Measurements from ENCODE around the gene PRPF6. TPM values are rescaled to one million over a fixed set of nuclear protein-coding genes. Genes with fewer than 3 reads are reported as not detected.
A peak's percentile ranks its signal among the peaks of the same experiment; 100 is the strongest.

The PRPF6 gene
- total RNA-seq, 6 donors from 2014 or later: 60.5 to 113 (median 68.0) TPM

GRCh38 chr20:64077094-64077493, 96.2 kb downstream of the PRPF6 start:
- WGBS, 2 donors: 74% methylated on average over 8 of the region's 8 CpGs; no CpG with 5 or more reads in 1 of the 2 donors
- peak in 1 of 2 donors; percentile 48 for DNase-seq
- H3K9me3 ChIP-seq: no peaks in the 10 kb centered on the region
- peak in 1 of 4 donors; percentile 10 for TF ChIP-seq POLR2A (IDR thresholded peaks at IDR 0.05)
- TF ChIP-seq POLR2AphosphoS5 (IDR thresholded peaks at IDR 0.05): no peak
- no peak for TF ChIP-seq EP300 (IDR thresholded peaks at IDR 0.05)
- TF ChIP-seq CTCF (IDR thresholded peaks at IDR 0.05): no peak
- ATAC-seq (ENCODE audit: low FRiP score in 2 of 2): peak in 1 of 2 donors; percentile 26
- H3K36me3 ChIP-seq: peaks cover 0 to 39% (median 23%) of the 10 kb centered on the region in 4 donors
- H3K4me3 ChIP-seq: peak overlapping the region in 3 of 4 donors; percentile 71 to 92 (median 80)
- peaks cover 19 to 52% (median 25%) of the 10 kb centered on the region in 4 donors for H3K4me1 ChIP-seq
- peak overlapping the region; percentile 78 to 94 (median 88) for H3K27ac ChIP-seq
- H3K27me3 ChIP-seq: no peaks in the 10 kb centered on the region

- peak overlapping the region; percentile 29 to 92 (median 76) for H3K4me3 ChIP-seq
- no peaks in the 10 kb centered on the region for H3K27me3 ChIP-seq
- DNase-seq (no peak), ATAC-seq (ENCODE audit: low FRiP score in 2 of 2) (no peak)
- peaks cover 0 to 35% (median 21%) of the 10 kb centered on the region in 4 donors for H3K36me3 ChIP-seq
- 47 to 64% methylated on average over 3 to 7 of the region's 7 CpGs for WGBS, 2 donors
- H3K9me3 ChIP-seq: no peaks in the 10 kb centered on the region
- H3K4me1 ChIP-seq: peaks cover 22 to 57% (median 29%) of the 10 kb centered on the region in 4 donors
- no peak for TF ChIP-seq CTCF (IDR thresholded peaks at IDR 0.05)
- no peak for TF ChIP-seq POLR2A (IDR thresholded peaks at IDR 0.05)
- no peak for TF ChIP-seq EP300 (IDR thresholded peaks at IDR 0.05)
- no peak for TF ChIP-seq POLR2AphosphoS5 (IDR thresholded peaks at IDR 0.05)
- H3K27ac ChIP-seq: peak overlapping the region; percentile 78 to 94 (median 88)
Observed at GRCh38 chr20:64077541-64077875, 96.6 kb downstream of the PRPF6 start.

- TF ChIP-seq CTCF (IDR thresholded peaks at IDR 0.05) (no peak), POLR2AphosphoS5 (IDR thresholded peaks at IDR 0.05) (no peak), POLR2A (IDR thresholded peaks at IDR 0.05) (no peak), EP300 (IDR thresholded peaks at IDR 0.05) (no peak)
- WGBS, 2 donors: 43 to 53% methylated on average over 9 to 12 of the region's 15 CpGs
- Histone ChIP-seq H3K27me3 (no peaks in the 10 kb centered on the region), H3K27ac (peak overlapping the region; percentile 78 to 94 (median 88)), H3K4me3 (peak overlapping the region; percentile 71 to 92 (median 80)), H3K4me1 (peaks cover 26 to 62% (median 34%) of the 10 kb centered on the region in 4 donors), H3K9me3 (no peaks in the 10 kb centered on the region), H3K36me3 (peaks cover 0 to 30% (median 20%) of the 10 kb centered on the region in 4 donors)
- DNase-seq (peak in 1 of 2 donors; percentile 71), ATAC-seq (ENCODE audit: low FRiP score in 2 of 2) (no peak)
Observed at GRCh38 chr20:64077876-64078551, 97.1 kb downstream of the PRPF6 start.

GRCh38 chr20:64078934-64079272, 98.0 kb downstream of the PRPF6 start:
- TF ChIP-seq EP300 (IDR thresholded peaks at IDR 0.05) (no peak), POLR2A (IDR thresholded peaks at IDR 0.05) (no peak), CTCF (IDR thresholded peaks at IDR 0.05) (no peak), POLR2AphosphoS5 (IDR thresholded peaks at IDR 0.05) (no peak)
- WGBS, 2 donors: 6 to 12% methylated on average over 2 to 4 of the region's 4 CpGs
- H3K27me3 ChIP-seq: peaks cover 0 to 4% (median under 1%) of the 10 kb centered on the region in 4 donors
- ATAC-seq (ENCODE audit: low FRiP score in 2 of 2): no peak
- H3K36me3 ChIP-seq: peaks cover 0 to 22% (median 12%) of the 10 kb centered on the region in 4 donors
- peaks cover 32 to 71% (median 42%) of the 10 kb centered on the region in 4 donors for H3K4me1 ChIP-seq
- peak overlapping the region; percentile 71 to 92 (median 80) for H3K4me3 ChIP-seq
- no peaks in the 10 kb centered on the region for H3K9me3 ChIP-seq
- peak in 1 of 2 donors; percentile 66 for DNase-seq
- H3K27ac ChIP-seq: peak overlapping the region; percentile 78 to 94 (median 88)

All from upper lobe of left lung (tissue), 6 donors.